ENCODE data around the gene OR3A1.
"Not testable (repeated sequence)": the region's sequence is repeated elsewhere in the genome, so short reads cannot be mapped to it uniquely, and the experiment has no call there.

Gene OR3A1, protein sequence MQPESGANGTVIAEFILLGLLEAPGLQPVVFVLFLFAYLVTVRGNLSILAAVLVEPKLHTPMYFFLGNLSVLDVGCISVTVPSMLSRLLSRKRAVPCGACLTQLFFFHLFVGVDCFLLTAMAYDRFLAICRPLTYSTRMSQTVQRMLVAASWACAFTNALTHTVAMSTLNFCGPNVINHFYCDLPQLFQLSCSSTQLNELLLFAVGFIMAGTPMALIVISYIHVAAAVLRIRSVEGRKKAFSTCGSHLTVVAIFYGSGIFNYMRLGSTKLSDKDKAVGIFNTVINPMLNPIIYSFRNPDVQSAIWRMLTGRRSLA

DNA sequence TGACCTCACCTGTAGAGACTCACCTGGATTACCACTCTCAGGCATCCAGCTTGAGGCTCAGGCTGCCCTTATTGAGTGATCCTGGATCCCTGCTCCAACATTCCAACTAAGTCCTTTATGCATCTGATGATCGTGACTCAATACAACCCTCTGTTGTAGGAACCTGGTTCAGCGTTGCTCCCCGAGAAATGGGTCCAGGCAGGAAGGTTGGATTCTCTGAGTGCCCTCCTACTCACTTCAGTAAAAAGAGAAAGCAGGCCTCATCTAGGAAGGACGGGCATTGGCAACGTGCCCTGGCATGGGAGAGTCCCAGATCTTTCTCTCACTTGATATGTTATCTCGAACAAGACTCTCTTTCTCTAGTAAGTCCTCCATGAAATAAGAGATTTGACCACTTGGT lies at the start of gene OR3A1:
TSS of gene OR3A1 (minus strand) at position 101 of the 400 bp plus-strand sequence. CDS start 5,778 bp downstream, outside the sequence.
- DNase-seq (ENCODE audit: low read depth in 4 of 4, low spot score in 1 of 4): no peak

DNA sequence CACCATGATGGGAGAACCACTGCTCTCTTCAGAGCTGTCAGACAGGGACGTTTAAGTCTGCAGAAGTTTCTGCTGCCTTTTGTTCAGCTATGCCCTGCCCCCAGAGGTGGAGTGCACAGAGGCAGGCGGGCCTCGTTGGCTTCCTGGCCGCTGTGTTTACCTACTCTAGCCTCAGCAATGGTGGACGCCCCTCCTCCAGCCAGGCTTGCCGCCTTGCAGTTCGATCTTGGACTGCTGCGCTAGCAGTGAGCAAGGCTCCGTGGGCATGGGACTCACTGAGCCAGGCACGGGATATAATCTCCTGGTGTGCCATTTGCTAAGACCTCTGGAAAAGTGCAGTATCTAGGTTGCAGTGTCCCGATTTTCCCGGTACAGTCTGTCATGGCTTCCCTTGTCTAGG lies 44.6 kb upstream of the OR3A1 start:
- DNase-seq (ENCODE audit: low read depth in 4 of 4, low spot score in 1 of 4): not testable (repeated sequence)

- no peak for DNase-seq (ENCODE audit: low read depth in 4 of 4, low spot score in 1 of 4)
These were observed 37.7 kb upstream of the OR3A1 start for GRCh38 chr17:3335876-3336275.

DNA sequence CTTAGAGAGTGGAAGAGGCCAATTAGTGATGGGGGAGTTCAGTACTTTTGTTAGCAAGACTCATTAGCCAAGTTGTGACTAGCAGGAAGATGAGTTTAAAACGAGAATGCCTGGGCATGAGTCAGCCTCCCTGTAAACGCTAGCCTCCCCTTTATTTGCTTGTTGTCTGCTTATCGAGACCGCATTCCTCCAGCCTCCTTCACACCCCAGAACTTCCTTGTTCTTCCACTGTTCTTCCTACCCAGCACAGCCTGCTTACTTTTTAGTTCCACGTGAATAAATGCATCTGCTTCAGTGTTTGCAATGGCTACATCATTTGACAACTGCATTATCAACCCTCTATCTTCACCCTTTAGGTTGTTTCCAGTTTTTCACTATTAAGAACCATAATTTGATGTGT lies 20.2 kb upstream of the OR3A1 start:
- DNase-seq (ENCODE audit: low read depth in 4 of 4, low spot score in 1 of 4): no peak

DNA sequence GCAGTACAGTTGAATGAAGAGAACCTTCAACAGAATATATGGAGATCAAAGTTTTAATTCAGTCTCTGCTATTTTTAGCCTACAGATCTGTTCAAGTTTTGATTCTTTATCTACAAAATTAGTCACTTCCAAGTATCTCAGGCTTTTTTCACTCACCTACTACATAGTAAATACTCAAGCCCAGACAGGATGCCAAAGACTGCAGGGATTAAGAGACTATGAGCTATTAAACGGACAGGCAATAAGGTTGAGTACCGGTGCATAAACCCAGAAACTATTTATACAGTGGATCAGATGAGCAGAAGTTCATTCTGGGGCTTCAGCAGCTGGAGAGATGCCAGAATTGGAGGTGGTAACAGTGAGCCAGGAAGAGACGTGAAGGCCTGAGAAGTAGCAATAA lies 18.7 kb upstream of the OR3A1 start:
- no peak for DNase-seq (ENCODE audit: low read depth in 4 of 4, low spot score in 1 of 4)

DNA sequence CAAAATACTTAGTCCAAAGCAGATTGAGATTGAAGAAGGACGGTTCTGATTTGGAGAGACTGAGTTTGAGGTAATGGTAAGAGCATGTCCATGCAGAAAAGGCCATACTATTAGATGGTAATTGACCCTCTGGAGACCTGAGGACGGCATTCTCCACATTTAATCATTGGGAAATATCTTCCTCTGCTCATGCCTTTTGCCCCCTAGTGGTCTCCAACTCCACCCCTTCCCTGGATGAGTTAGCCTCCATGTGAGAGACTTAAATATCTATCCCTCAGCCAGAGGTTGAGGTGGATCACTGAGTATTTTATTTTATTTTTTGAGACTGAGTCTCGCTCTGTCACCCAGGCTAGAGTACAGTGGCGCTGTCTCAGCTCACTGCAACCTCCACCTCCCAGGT lies 10.4 kb upstream of the OR3A1 start:
- DNase-seq (ENCODE audit: low read depth in 4 of 4, low spot score in 1 of 4): no peak

- DNase-seq (ENCODE audit: low read depth in 4 of 4, low spot score in 1 of 4): no peak
These were observed 2.5 kb downstream of the OR3A1 start for GRCh38 chr17:3295632-3296031.

DNA sequence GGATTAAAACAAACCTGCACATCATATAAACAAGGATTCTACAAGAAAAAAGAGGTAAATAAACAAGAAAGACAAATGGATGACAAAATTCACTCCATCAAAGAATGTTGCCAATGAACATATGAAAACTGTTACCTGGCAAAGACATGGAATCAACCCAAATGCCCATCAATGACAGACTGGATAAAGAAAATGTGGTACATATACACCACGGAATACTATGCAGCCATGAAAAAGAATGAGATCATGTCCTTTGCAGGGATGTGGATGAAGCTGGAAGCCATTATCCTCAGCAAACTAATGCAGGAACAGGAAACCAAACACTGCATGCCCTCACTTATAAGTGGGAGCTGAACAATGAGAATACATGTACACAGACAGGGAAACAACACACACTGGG lies 4.6 kb downstream of the OR3A1 start:
- DNase-seq (ENCODE audit: low read depth in 4 of 4, low spot score in 1 of 4): not testable (repeated sequence)

GRCh38 chr17:3282901-3283300 lies 15.3 kb downstream of the OR3A1 start:
- DNase-seq (ENCODE audit: low read depth in 4 of 4, low spot score in 1 of 4): no peak

DNA sequence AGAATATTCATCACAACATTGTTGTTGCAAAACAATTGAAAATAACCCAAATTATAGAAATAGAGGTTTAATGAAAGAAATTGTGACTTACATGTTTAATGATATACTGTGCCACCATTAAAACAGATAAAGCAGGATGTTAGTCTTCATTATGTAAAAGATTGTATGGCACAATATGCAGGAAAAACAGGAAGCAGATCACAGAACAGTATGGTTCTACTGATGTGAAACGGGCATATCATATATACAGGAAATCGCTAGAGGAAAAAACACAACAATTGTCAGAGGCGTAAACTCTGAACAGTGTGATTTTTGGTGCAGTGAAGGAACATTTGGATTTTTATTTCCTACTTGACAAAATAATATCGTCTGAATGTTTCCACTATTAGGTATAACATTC lies 22.0 kb downstream of the OR3A1 start:
- no peak for DNase-seq (ENCODE audit: low read depth in 4 of 4, low spot score in 1 of 4)

DNA sequence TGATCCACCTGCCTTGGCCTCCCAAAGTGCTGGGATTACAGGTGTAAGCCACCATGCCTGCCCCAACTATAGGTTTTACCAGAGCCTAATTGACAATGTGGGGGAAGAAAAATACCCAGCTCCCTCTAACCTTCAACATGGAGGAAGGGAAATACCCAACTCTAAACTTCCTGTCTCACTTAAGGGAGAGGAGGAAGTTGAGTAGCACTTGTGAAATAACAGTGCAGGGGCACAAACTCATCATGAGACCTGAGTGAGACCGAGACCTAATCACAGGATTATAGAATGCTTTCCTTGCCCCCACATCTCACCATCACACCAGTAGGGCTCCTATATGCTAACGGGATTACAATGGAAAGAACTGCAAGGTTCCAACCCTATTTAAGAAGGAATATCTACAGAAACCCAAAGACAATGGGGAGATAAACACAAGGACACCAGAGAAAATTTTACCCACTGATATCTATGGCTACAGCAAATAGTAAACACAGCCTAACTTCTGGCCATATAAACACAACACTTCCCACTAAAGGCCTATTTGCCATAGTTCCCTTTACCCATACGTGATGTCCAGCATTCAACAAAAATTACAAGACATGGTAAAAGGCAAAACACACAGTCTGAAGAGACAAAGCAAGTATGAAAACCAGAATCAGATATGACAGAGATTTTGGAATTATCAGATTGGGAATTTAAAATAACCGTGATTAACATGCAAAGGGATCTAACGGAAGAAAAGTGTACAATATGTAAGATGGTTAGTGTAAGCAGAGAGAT lies 26.9 kb downstream of the OR3A1 start:
- no peak for DNase-seq (ENCODE audit: low read depth in 4 of 4, low spot score in 1 of 4)

GRCh38 chr17:3260600-3260999 lies 37.6 kb downstream of the OR3A1 start:
- no peak for DNase-seq (ENCODE audit: low read depth in 4 of 4, low spot score in 1 of 4)

GRCh38 chr17:3260163-3260562 lies 38.0 kb downstream of the OR3A1 start:
- DNase-seq (ENCODE audit: low read depth in 4 of 4, low spot score in 1 of 4): no peak

GRCh38 chr17:3256575-3256974 lies 41.6 kb downstream of the OR3A1 start:
- no peak for DNase-seq (ENCODE audit: low read depth in 4 of 4, low spot score in 1 of 4)

GRCh38 chr17:3249013-3249412 lies 49.1 kb downstream of the OR3A1 start:
- not testable (repeated sequence) for DNase-seq (ENCODE audit: low read depth in 4 of 4, low spot score in 1 of 4)

- DNase-seq (ENCODE audit: low read depth in 4 of 4, low spot score in 1 of 4): not testable (repeated sequence)
These were observed 53.3 kb downstream of the OR3A1 start for GRCh38 chr17:3244841-3245240.

GRCh38 chr17:3241044-3241443 lies 57.1 kb downstream of the OR3A1 start:
- DNase-seq (ENCODE audit: low read depth in 4 of 4, low spot score in 1 of 4): not testable (repeated sequence)

All from stimulated activated CD4-positive, alpha-beta T cell treated with anti-CD3 and anti-CD28 coated beads, Interleukin-1b, Interleukin-23, amount 100 ng/mL, for 24 hours (primary cell).